ENCODE measurements around the gene UCP1.
"Not testable (repeated sequence)": the region's sequence is repeated elsewhere in the genome, so short reads cannot be mapped to it uniquely, and the experiment has no call there.

The UCP1 gene

GRCh38 chr4:140529434-140529833 lies 39.3 kb downstream of the UCP1 start:
- no peak for DNase-seq

DNA sequence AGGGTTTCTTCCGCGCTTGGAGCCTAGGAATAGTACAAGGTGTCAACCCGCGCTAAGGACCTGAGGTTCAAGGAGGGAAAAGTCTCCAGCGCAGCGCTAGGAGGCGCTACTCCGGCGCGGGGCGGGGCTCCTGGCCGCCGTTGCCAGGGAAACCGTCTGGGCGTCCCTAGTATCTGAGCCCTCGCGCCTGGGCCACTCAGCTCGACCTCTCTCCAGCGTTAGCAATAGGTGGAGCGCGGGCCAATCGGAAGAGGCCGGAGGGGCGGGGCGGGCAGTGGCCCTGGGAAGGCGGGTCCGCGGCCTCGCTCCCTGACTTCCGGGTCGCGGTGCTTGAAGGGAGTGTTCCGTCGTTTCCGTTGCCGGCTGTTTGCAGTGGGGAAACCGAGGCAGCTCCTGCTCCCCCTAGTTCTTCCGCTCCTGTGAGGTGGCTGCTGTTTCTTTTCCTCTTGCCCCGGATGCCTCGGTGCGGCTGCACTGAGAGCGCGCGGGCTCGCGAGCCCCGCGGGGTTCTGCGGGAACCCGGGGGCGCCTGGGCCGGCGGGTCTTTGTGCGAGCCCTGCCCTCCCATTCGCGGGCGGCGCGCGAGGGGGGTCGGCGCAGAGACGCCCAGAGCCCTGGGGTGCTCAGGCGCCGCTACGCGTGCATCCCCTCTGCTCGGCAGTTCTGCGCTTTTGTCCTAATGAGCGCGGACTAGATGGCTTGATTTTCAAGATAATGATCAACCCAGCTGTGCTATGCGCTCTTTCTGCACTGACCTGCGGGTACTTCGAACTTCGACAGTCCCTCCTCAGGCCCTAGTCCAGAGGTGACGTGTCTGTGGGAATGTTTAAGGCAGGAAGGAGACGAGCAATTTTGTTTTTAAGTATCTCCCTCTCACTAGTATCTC lies 44.7 kb downstream of the UCP1 start, which contains the start of gene ELMOD2:
TSS of gene ELMOD2 (plus strand) at position 312 of the 886 bp plus-strand sequence. CDS start 1,261 bp downstream, outside the sequence.
- DNase-seq = peak; percentile 94

GRCh38 chr4:140523370-140523856 lies 45.3 kb downstream of the UCP1 start:
- DNase-seq = no peak

- DNase-seq = no peak
Measured at GRCh38 chr4:140515423-140515822, 53.3 kb downstream of the UCP1 start.

DNA sequence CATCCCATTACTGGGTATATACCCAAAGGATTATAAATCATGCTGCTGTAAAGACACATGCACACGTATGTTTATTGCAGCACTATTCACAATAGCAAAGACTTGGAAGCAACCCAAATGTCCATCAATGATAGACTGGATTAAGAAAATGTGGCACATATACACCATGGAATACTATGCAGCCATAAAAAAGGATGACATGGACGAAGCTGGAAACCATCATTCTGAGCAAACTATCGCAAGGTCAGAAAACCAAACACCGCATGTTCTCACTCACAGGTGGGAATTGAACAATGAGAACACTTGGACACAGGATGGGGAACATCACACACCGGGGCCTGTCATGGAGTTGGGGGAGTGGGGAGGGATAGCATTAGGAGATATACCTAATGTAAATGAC lies 55.0 kb downstream of the UCP1 start:
- not testable (repeated sequence) for DNase-seq
